Sigmoid colon (tissue), 3 donors: ENCODE measurements around the gene CDC42BPA.

ENCODE experiments used
- POLR2A ChIP-seq, 2 donors: fragments of 450-650 bp; IDR thresholded peaks; one replicate each; pipeline ENCODE4 v1.6.1; 2016; ENCODE audit warnings: antibody characterized with exemption in 2 of 2, mild to moderate bottlenecking in 2 of 2, moderate library complexity in 2 of 2
- TF ChIP-seq, protein P1 (sequence below), 4 experiments: fragments of 450-650 bp in 3 of 4; fragments of 200-600 bp in 1 of 4; IDR thresholded peaks; one replicate each; pipeline ENCODE4 v1.5.1; 2016 to 2019; ENCODE audit warnings: antibody characterized with exemption in 4 of 4, mild to moderate bottlenecking in 3 of 4, moderate library complexity in 2 of 4

DNA sequence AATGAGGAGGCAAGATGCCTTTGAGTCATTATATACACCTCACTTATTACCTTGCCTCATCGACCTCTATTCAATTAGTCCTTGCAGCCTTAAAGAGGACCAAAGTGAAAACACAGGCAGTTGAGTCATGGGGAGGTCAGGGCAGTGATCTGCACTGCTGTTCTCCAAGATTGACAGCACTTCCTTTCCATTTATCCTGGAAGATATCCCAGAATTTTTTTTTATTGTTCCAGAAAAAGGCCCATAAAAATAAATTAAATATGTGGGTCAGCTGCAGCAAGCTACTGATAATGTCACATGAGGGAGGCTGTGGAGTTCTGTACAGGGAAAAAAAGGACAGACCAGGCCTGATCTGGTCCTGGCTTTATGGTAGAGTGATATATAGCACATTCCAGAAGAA, 33.2 kb upstream of the CDC42BPA start:
- TF ChIP-seq POLR2A (IDR thresholded peaks at IDR 0.05): no peak
- TF ChIP-seq, protein P1, sequence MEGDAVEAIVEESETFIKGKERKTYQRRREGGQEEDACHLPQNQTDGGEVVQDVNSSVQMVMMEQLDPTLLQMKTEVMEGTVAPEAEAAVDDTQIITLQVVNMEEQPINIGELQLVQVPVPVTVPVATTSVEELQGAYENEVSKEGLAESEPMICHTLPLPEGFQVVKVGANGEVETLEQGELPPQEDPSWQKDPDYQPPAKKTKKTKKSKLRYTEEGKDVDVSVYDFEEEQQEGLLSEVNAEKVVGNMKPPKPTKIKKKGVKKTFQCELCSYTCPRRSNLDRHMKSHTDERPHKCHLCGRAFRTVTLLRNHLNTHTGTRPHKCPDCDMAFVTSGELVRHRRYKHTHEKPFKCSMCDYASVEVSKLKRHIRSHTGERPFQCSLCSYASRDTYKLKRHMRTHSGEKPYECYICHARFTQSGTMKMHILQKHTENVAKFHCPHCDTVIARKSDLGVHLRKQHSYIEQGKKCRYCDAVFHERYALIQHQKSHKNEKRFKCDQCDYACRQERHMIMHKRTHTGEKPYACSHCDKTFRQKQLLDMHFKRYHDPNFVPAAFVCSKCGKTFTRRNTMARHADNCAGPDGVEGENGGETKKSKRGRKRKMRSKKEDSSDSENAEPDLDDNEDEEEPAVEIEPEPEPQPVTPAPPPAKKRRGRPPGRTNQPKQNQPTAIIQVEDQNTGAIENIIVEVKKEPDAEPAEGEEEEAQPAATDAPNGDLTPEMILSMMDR (IDR thresholded peaks at IDR 0.05): no peak
